Breast epithelium (tissue), 3 donors: Measurements from ENCODE around the gene GTPBP4.

ENCODE experiments used
- CTCF ChIP-seq, 3 donors: fragments of 450-650 bp; IDR thresholded peaks; one replicate each; pipeline ENCODE4 v1.5.1; 2016 to 2017; ENCODE audit warnings: antibody characterized with exemption in 3 of 3, mild to moderate bottlenecking in 3 of 3, moderate library complexity in 3 of 3
- POLR2A ChIP-seq: fragments of 450-650 bp; IDR thresholded peaks from one replicate; pipeline ENCODE4 v1.6.1; 2016; ENCODE audit warnings: antibody characterized with exemption, mild to moderate bottlenecking, moderate library complexity
- POLR2AphosphoS5 ChIP-seq, 3 donors: sonication (generic); formaldehyde crosslinking; IDR thresholded peaks; one replicate each; pipeline ENCODE4 v1.6.1; 2017; ENCODE audit warnings: antibody characterized with exemption in 3 of 3

- TF ChIP-seq CTCF (IDR thresholded peaks at IDR 0.05) (no peak), POLR2A (no peak), POLR2AphosphoS5 (IDR thresholded peaks at IDR 0.05) (no peak)
Observed at GRCh38 chr10:1064964-1065247, 76.7 kb downstream of the GTPBP4 start.
